ENCODE data around the gene NRG2.

- no peak for TF ChIP-seq CTCF (IDR thresholded peaks at IDR 0.05; ENCODE audit: insufficient read depth, low read length, poor library complexity, severe bottlenecking)
- TF ChIP-seq EZH2phosphoT487 (conservative IDR thresholded peaks at IDR 0.05; ENCODE audit: low read length), result no peak
Measured at GRCh38 chr5:139861021-139861888, 181.8 kb downstream of the NRG2 start.
